GM19025 (cell line): ENCODE data around the gene ABCA2.
"Not testable (repeated sequence)": the region's sequence is repeated elsewhere in the genome, so short reads cannot be mapped to it uniquely, and the experiment has no call there.

Experiments
- ATAC-seq: cut with Tn5 transposase; IDR thresholded peaks from one replicate; pipeline ENCODE4 v1.9.1; 2021; ENCODE audit warnings: mild to moderate bottlenecking, low read depth, moderate library complexity; ENCODE audit not compliant: unreplicated experiment

Gene ABCA2

GRCh38 chr9:137046088-137046787, 18.2 kb upstream of the ABCA2 start, which contains the start of gene NPDC1:
TSS of gene NPDC1 (minus strand) at chr9:137046177. CDS start at chr9:137045989, 188 bp downstream.
- no peak for ATAC-seq

DNA sequence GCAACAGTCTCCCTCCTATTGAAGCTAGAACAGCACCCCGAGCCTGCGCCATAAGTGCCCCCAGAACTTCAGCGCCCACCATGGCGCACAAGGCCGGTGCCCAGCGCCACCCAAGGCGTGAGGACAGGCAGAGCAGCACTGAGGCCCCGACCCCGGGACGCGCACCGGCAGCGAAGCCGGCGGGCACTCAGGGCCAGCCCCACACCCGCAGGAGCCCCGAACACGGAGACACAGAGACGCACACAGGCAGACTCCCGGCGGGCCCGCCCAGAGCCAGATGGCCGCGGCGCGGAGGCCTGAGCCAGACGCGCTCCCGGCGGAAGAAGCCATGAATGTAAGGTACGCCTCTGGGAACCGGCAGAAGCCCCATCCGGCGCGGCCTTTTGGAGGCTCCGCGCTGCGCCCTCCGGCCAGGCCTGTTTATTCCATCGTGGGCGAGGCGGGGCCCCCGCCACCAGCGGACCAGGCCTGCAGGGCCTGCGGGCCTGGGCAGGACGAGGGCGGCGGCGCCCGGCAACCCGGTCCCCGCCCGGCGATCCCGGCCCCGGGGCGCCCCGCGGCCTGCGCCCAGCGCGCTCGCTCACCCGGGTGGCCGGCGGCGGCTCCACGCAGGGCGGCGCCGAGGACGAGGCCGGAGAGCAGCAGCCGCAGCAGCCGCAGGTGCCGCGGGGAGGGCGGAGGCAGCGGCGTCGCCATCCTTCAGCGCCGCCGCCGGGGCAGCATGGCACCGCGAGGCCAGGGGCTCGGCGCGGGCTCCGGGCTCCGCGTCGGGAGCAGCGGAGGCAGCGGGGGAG, 17.5 kb upstream of the ABCA2 start:
- ATAC-seq: no peak

GRCh38 chr9:137044502-137045177, 16.6 kb upstream of the ABCA2 start:
- no peak for ATAC-seq

- no peak for ATAC-seq
Measured at GRCh38 chr9:137044037-137044436, 16.0 kb upstream of the ABCA2 start.

- ATAC-seq: no peak
Measured at GRCh38 chr9:137042751-137043727, 15.0 kb upstream of the ABCA2 start.

DNA sequence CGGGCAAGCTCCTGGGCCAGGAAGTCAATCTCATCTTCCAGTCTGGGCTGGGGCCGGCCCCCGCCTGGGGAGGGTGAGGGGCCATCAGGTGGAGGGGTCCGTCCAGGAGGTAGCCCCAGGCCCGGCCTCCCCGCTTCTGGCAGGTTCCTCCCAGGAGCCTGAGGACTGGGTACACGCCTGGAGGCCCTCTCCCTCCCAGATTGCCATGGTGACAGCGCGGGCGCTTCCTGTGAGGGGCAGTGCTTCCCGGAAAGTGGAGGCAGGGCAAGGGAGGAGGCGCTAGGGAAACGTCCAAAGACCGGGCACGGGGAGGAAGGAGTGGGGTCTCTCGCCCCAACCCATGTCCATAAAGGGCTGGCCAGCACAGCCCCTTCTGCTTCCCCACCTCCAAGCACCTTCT, 13.1 kb upstream of the ABCA2 start:
- no peak for ATAC-seq

GRCh38 chr9:137040568-137040967, 12.5 kb upstream of the ABCA2 start:
- ATAC-seq: no peak

GRCh38 chr9:137039611-137040366, 11.8 kb upstream of the ABCA2 start:
- ATAC-seq: no peak

GRCh38 chr9:137038916-137039315, 10.9 kb upstream of the ABCA2 start:
- no peak for ATAC-seq

GRCh38 chr9:137037483-137037882, 9.4 kb upstream of the ABCA2 start:
- no peak for ATAC-seq

- ATAC-seq: no peak
Measured at GRCh38 chr9:137037035-137037434, 9.0 kb upstream of the ABCA2 start.

DNA sequence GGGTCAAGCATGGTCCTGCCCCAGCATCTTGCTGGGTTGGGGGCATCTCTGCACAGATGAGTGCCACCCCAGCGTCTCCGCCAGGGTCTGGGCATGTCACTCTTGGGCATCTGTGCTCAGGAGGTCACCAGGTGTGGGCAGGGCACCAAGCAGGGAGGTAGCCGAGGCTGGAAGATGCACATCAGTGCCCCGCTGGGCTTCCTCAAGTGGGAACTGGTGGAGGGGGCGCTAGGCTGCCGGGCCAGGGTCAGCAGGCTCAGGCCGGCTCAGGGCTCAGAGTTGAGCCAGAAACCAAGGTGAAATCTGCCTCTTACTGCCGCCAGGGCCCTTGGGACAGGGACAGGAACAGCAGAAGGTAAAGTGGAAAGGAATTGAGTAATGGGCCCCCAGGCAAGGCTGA, 7.9 kb upstream of the ABCA2 start:
- no peak for ATAC-seq

GRCh38 chr9:137035507-137035834, 7.4 kb upstream of the ABCA2 start:
- no peak for ATAC-seq

DNA sequence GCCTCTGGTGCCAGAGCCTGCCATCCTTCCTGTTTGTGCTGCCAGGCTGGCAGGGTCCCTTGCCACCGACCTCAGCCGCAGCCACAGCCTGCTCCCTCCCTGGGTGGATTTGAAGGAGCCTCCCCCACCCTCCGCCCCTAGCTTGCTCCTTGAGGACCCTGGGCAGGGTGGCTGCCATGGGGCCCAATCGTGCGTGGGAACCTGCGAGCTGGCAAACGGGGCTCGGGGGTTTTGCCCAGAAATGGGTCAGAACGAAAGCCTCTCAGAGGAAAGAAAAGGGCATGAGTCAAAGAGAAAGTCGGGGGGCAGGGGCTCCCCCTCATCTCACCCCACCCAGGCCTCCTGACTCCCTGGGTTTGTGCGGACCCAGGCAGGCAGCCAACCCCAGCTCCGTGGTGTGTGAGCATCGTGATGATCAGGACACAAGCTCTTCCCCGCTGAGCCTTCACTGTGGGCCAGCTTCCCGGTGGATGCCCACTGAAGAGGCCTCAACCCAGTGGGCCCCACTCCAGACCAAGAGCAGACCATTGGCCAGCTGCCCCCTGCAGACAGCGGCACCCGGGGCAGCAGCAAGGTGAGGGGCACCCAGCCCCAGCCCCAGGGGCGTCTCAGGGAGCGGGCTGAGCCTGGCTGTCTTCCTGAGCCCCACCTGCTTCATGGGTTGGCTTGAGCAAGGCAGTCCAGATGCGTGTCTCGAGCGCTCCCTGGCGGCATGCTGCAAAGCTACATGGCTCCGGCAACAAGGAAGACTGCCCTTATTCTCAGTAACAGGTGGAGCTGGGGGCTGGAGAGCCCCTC, 6.9 kb upstream of the ABCA2 start:
- no peak for ATAC-seq

GRCh38 chr9:137034039-137034708, 6.1 kb upstream of the ABCA2 start:
- ATAC-seq: no peak

GRCh38 chr9:137033481-137033880, 5.4 kb upstream of the ABCA2 start:
- ATAC-seq: not testable (repeated sequence)

- no peak for ATAC-seq
Measured at GRCh38 chr9:137032858-137033257, 4.8 kb upstream of the ABCA2 start.

GRCh38 chr9:137031904-137032640, 4.0 kb upstream of the ABCA2 start, which contains the start of gene FUT7:
TSS of gene FUT7 (minus strand) at chr9:137032088. CDS start at chr9:137031991, 97 bp downstream.
- ATAC-seq: no peak
